BJ (cell line): Measurements from ENCODE around the gene TUBGCP6. TPM values are rescaled to one million over a fixed set of nuclear protein-coding genes. Genes with fewer than 3 reads are reported as not detected.

ENCODE experiments used
- CTCF ChIA-PET: fragments of 350-600 bp; formaldehyde crosslinking; extraction: SDS; loops from one replicate; lab custom pipeline; 2021; ENCODE audit warnings: antibody characterized with exemption, inconsistent platforms; lab: Yijun Ruan, JAX
- POLR2A ChIA-PET: fragments of 300-600 bp; sonication (Branson Sonifier 250); formaldehyde crosslinking; extraction: SDS; loops from one replicate; lab custom pipeline; 2021; ENCODE audit warnings: antibody characterized with exemption; lab: Charles Lee
- DNase-seq: peaks from one replicate; pipeline ENCODE4 v3.0.0-alpha.2; 2011; ENCODE audit warnings: low read depth
- H3K27me3 ChIP-seq: 2 replicates; pipeline ENCODE4 v1.6.0; 2011; ENCODE audit warnings: low read length; ENCODE audit not compliant: control insufficient read depth, insufficient read depth
- H3K36me3 ChIP-seq: 2 replicates; pipeline ENCODE4 v1.5.1; 2011; ENCODE audit warnings: low read length; ENCODE audit not compliant: control insufficient read depth, insufficient read depth
- H3K4me3 ChIP-seq: 2 replicates; pipeline ENCODE4 v1.5.1; 2011; ENCODE audit warnings: low read depth, mild to moderate bottlenecking, control low read depth, low read length
- polyA plus RNA-seq: library from polyadenylated mRNA; depleted of rRNA; stranded (reverse); fragments of >200 nt; gene quantifications from 2 replicates; pipeline ENCODE4 v1.2.3, GENCODE V29; 2011
- TF ChIP-seq, protein P1 (sequence below): IDR thresholded peaks from 2 replicates; pipeline ENCODE4 v1.5.1; 2011; ENCODE audit warnings: low read depth, mild to moderate bottlenecking, control low read depth, inconsistent platforms, low read length, moderate library complexity; ENCODE audit not compliant: insufficient read depth

Gene TUBGCP6
- polyA plus RNA-seq, 1 experiment = 17.5 TPM

DNA sequence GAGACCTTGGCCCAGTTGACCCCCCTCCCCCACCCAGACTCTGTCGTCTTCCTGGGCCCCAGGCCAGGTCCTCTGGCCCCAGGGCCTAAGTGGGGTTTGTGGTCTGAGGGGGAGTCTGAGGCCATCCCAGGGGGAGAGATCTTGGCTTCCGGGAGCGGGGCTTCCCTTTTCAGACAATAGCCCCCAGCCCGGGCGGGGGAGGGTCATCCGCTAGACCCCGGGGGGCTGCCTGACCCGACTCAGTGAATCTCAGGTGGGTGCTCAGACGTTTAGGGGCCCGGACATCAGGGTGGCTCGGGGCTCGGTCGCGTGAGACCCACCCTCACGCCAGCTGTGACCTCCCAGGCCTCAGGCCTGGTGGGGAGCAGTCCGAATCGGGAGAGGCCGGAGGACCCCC lies 24.7 kb upstream of the TUBGCP6 start:
- POLR2A ChIA-PET = no interaction called here
- TF ChIP-seq, protein P1, sequence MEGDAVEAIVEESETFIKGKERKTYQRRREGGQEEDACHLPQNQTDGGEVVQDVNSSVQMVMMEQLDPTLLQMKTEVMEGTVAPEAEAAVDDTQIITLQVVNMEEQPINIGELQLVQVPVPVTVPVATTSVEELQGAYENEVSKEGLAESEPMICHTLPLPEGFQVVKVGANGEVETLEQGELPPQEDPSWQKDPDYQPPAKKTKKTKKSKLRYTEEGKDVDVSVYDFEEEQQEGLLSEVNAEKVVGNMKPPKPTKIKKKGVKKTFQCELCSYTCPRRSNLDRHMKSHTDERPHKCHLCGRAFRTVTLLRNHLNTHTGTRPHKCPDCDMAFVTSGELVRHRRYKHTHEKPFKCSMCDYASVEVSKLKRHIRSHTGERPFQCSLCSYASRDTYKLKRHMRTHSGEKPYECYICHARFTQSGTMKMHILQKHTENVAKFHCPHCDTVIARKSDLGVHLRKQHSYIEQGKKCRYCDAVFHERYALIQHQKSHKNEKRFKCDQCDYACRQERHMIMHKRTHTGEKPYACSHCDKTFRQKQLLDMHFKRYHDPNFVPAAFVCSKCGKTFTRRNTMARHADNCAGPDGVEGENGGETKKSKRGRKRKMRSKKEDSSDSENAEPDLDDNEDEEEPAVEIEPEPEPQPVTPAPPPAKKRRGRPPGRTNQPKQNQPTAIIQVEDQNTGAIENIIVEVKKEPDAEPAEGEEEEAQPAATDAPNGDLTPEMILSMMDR = no peak

DNA sequence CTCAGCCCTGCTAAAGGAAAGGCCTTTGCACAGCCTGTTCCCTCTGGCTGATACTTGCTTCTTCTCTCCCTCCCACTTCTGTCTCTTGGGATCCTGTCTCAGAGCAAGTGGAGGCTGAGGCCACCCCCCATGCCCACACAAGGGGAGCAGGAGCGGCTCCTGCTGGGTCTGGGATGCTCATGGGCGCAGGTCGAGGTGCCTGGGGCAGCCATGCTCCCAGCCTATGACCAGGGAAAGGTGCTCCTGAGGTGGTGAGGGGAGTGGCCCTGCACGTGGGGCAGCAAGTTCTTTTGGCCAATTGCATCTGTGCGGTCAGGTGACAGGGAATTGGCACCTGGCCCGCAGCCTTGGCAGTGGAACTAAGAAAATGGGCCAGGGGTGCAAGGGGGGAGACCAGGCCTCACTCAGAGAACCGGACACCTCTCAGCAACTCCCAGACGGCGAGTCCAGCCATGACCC lies 23.9 kb upstream of the TUBGCP6 start:
- POLR2A ChIA-PET = no interaction called here
- CTCF ChIA-PET = interaction anchor here (1.2 to 3.4 kb wide), 3 partner anchors 13 to 73 kb away, joined by 3 to 13 read pairs (median 6); partner anchors contain the start of gene DENND6B
- Histone ChIP-seq H3K4me3 (no peak overlapping the region), H3K27me3 (no peaks in the 10 kb centered on the region), H3K36me3 (peaks cover 3% of the 10 kb centered on the region; the same call in 1 of the 2 replicates)
- no peak for DNase-seq
- TF ChIP-seq, protein P1 = no peak

More for the DNA sequence above, 24.7 kb upstream of the TUBGCP6 start:
- CTCF ChIA-PET = interaction anchor here (1.4 to 3.4 kb wide), 3 partner anchors 29 to 72 kb away, joined by 4 to 13 read pairs (median 6); partner anchors contain the start of gene DENND6B
- DNase-seq = no peak
- H3K4me3 ChIP-seq = peak overlapping the region; percentile 51
- H3K36me3 ChIP-seq = peaks cover 6% of the 10 kb centered on the region
- H3K27me3 ChIP-seq = no peaks in the 10 kb centered on the region

DNA sequence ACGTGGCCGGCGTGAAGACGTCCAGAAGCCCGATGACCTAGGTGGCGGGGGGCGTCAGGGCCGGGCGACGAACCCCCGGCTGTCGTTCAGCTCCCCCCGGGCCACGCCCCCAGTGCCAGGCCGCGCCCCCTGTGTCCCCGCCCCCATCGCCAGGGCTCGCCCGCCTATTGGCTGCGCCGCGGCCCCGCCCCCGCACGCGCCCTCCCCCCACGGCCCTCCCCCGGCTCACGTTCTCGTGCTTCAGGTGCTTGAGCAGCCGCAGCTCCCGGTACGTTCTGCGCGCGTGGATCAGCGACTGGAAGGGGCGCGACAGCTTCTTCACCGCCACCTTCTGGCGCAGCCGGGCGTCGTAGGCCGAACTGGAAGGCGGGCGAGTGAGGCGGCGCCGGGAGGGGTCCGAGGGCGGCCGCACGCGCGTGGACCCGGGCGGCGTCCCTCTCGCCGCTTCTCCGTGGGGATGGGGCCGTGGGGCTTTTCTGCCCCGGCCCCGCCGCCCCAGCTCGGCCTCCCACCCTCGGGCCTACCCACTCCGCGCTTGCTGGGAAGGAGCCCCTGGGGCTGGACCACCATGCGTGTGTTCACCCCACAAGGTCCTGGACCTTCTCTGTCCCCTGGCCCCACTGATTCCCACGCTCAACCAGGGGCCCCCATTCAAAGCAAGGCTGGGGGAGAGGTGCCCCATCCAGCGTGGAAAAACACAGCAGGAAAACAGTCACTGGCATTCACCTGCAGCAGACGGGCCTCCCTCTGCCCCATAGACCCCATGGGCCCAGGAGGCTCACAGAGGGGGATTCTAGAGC lies 23.0 kb upstream of the TUBGCP6 start:
- TF ChIP-seq, protein P1 = 0 out of 2 replicates have a peak, but pooled peaks have one; percentile 24
- H3K4me3 ChIP-seq = peak overlapping the region; percentile 39
- H3K36me3 ChIP-seq = peaks cover 3% of the 10 kb centered on the region; the same call in 1 of the 2 replicates
- H3K27me3 ChIP-seq = no peaks in the 10 kb centered on the region
- ChIA-PET CTCF (interaction anchor here (0.6 to 3.4 kb wide), 10 partner anchors 8 to 261 kb away, joined by 3 to 13 read pairs (median 3); partner anchors contain the start of gene HDAC10), POLR2A (no interaction called here)
- no peak for DNase-seq

DNA sequence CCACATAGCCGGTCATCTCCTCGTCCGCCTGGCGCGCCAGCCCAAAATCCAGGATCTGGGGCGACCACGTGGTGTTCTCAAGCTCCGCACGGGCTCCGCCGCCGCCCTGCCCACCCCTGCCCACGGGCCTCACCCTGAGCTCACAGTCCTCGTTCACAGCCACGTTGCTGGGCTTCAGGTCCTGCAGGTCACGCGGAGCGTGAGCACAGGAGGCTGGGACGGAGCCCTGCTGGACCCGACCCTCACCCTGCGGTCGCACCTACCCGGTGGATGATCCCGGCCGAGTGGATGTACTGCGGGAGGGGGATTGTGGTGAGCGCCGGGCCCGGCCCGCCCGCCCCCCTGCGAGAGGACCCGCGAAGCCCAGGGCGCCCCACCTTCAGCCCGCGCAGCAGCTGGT lies 22.2 kb upstream of the TUBGCP6 start:
- peak overlapping the region; percentile 39; the same call in 1 of the 2 replicates for H3K4me3 ChIP-seq
- ChIA-PET CTCF (interaction anchor here (0.6 to 3.4 kb wide), 8 partner anchors 9 to 261 kb away, joined by 3 to 13 read pairs (median 4); partner anchors contain the start of gene HDAC10), POLR2A (no interaction called here)
- no peaks in the 10 kb centered on the region for H3K27me3 ChIP-seq
- DNase-seq = no peak
- TF ChIP-seq, protein P1 = no peak
- peaks cover 1% of the 10 kb centered on the region; the same call in 1 of the 2 replicates for H3K36me3 ChIP-seq
